GM19467 (cell line): ENCODE data around the gene DNAJC21.

Source experiments
- ATAC-seq: cut with Tn5 transposase; IDR thresholded peaks from one replicate; pipeline ENCODE4 v1.9.1; 2021; ENCODE audit warnings: mild to moderate bottlenecking, moderate library complexity; ENCODE audit not compliant: unreplicated experiment

The DNAJC21 gene

DNA sequence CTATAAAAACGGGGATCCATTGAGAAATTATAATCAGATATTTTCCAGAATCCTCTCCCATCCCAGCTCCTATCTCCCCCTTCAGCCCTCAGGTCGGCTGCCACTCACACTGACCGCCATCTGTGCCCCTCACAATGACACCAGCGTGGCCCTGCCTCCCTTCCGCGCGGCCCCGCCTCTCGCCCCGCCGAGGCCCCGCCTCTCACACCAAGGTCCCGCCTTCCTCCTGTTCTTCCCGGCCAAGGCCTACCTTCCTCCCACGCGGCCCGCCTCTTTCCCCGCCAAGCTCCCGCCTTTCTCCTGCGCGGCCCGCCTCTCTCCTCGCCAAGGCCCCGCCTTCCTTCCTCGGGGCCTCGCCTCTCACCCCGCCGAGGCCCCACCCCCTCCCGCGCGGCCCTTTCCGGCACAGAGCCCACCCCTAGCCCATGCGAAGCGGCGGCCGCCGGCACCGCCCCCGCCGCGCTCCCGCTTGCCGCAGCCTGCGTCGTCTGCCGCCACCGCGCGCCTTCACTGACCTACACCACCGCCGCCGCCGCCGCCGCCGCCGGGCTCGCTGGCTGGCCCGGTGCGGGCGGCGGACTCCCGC is at the start of gene DNAJC21:
Gene DNAJC21, plus strand, starts transcription at position 426 of the 586 bp plus-strand sequence. CDS start 261 bp downstream, outside the sequence.
- ATAC-seq: peak; percentile 86

DNA sequence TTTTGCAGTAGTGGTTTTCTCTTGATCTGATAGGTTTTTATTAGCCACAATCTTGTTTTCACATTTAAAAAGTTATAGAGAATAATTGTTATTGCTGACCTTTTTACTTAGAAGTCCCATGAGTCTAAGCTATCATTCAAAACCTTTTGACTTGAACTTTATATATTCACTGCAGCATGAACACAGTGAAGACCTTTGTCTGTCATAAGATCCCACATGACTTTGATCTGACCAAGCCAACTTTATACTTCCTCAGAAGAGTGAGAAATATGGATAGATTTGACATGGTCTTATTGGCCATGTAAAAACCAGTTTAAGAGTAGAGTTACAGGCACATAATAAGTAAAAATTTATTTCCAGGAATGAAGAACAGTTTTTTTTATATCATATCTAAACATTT is 48.1 kb upstream of the DNAJC21 start:
- no peak for ATAC-seq

DNA sequence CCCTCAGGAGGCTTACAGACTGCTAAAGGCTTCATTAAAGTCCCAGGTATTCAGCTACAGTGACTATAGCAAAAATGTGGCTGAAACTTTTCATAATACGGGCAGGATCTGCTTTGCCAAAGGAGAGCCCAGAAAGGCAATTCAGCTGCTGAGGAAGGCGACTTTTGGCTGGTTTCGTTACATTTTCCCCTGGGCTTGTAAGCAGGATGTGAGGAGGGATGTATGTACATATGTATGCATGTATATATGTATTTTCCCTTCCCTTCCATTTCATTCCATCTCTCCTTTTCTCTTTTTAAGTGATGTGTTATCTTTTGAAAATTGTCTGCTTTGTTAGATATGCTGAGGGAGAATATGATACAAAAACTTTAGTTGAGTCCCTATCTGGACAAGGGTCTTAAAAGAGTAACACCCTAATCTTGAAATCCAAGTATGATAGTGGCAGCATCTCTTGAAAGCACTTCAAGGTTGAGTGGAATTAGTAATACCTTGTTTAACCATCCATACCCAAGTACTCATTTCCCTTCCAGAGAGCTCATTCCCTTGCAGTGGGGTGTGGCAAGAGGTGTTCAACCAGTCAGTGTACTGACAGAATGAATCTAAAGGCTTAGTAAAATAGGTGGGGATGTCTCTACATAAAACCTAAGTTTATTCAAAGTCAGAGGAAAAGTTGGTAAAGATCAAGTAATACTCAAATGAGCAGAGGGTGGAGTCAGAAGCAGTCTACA is 42.8 kb upstream of the DNAJC21 start:
- ATAC-seq: no peak

DNA sequence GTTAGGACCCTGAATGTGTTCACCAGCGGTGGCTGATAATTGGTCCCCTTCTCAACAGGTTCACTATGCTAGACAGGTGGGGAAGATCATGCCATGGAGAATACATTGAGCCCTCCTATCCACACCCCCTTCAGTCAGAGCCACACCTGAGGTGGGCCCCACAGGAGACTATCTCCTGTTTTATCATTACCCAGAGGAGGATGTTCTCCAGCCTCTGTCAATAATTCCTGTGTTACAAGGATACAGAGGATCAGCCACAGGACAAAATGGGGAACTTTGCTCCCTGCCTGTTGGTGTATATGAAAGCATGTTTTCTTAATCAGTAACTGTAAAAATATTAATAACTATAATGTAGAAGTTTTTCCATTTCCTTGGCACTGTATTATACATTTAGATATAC is 40.0 kb upstream of the DNAJC21 start:
- no peak for ATAC-seq

DNA sequence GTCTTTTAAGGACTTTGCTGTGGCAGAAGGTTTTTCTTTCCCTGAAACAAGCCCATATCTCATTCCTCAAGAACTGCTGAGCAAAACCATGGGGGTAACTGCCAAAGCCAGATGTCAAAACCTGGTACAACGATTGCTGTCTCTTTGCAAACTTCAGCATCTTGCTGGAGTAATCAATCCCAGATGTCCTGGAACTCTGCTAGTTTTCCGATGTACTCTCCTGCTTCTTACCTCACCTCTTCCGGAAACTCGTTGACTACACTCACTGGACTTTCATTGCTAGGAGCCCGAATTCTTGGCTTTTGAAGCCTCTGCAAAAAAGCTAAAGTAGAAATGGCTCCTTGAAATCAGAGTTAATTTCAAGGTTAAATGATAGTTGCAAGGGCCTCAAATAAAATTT is 37.4 kb upstream of the DNAJC21 start:
- no peak for ATAC-seq

DNA sequence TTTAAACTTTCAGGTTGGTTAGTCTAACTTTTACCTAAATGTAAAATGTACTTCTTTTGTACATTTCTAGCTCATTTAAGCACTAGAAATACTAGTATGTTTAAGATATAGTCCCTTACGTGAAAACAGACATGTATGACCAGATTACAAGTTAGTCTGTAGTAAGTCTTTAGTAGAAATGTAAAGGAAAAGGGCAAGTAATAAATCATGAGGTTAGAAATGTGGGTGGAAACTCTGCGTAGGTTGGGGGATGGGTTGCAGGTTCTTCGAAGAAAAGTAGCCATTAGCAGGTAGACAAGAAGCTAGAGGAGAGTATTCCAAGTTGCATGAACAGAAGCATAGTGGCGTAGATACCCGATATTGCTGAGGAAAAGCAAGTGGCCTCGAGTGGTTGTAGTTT is 36.9 kb upstream of the DNAJC21 start:
- ATAC-seq: no peak

DNA sequence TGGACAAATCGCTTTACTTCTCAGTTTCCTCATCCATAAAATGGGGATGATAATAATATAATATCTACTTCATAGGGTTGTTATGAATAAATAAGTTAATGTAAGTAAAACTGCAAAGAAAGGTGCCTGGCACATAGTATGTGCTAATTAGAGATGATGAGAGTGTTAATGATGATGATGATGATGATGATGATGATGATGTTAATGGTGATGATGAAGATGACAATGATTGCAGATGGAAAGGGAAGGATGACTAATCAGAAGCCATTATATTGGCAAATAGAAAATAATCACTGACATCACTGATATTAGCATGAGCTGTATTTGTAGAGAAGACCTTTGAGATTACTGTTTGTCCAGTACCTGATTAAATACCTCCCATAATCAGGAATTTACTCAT is 34.6 kb upstream of the DNAJC21 start:
- no peak for ATAC-seq

DNA sequence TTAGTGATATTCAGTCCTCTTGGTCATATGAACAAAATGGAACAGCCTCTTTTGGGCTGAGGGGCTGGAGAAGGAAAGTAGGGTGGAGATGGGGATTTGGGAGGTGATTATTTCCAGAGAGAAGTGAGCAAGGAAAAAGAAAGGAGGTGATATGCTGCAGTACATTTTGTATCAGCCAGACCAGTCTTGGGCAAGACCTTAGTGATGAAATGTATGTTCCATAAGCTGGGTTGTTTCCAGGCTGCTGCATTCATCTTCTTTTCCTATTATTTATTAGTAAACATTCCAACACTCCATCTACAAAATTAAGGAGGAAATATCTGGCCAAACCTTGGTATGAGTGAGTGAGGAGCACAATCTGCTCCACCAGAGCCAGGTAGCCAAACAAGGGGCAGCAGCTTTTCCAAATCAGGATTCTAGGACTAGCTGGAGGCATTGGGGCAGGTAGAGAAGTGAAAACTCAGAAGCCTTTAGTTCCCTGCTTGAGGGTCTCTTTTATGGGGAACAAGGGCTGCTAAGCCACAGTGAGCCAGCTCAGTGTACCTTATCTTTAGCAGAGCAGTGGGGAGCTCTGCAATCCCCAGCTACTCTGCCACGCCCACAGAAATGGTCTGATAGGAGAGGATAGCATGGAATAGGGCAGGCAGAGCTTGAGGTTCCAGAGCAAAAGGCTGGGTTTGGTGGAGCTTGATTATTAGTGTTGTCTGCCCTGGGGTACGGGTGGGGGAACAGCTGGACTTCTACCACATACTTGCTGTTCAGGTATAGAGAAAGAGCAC is 33.5 kb upstream of the DNAJC21 start:
- ATAC-seq: no peak

DNA sequence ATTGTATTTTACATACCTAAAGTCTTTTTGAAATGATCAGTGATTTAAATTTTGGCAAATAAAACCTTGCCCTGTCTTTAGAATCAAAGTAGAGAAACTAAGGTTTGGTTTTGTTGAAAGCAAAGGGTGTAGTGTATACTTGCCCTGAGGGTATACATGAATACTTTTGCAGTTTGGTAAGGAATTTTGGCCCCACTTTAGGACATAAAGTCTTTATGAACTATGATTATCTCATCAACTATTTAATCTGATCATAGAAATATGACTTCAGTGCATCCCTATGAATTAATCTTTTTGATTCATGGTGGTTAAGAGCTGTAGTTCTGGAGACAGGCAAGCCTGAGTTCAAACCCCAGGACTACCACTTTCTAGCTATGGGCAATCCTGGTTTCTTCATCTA is 31.7 kb upstream of the DNAJC21 start:
- ATAC-seq: no peak

DNA sequence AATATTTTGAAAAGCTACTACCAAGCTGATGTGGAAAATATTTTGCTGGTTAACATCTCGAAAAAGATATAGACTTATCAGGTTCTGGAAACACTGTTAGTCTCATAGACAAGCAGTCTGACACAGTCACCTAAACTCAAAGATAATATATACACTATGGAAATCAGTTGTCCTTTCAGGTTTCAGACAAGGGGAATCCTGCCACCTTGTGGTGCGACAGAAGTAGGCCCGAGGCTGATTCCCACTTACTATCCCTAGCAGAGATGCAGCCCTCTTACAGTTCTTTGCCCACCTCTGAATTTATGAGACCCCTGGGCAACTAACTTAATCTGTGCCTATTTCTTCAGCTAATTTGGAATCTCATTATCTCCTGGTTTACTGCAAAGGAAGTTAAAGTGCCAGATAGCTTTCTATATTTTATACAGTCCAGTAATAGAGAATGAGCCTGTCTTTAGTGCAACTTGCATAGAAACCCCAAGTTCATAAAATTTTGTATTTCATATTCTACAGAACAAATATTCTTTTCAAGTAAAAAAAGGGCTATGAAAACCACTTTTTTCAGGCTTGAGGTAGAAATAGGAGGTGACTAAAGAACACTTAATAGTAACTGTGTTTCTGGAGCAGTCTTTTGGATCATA is 31.0 kb upstream of the DNAJC21 start:
- ATAC-seq: peak; percentile 92

DNA sequence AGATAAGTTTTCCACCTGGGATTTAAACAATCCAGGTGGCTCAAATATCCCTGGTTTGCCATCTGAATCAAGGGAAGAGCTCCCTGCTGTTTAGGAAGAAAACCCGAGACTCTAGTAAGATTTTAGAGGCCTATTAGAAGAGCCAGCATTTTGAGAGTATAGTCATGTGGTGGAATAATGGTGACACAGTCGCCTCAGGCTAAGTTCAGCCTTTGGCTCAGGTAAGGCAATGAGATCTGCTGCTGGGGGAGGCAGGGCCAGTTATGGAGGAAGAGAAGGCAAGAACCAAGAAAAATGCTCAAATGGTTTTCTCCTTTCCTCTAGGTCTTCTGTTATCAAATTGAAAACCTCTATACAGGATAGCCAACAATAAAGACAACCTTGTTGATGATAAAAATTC is 30.3 kb upstream of the DNAJC21 start:
- ATAC-seq: no peak

DNA sequence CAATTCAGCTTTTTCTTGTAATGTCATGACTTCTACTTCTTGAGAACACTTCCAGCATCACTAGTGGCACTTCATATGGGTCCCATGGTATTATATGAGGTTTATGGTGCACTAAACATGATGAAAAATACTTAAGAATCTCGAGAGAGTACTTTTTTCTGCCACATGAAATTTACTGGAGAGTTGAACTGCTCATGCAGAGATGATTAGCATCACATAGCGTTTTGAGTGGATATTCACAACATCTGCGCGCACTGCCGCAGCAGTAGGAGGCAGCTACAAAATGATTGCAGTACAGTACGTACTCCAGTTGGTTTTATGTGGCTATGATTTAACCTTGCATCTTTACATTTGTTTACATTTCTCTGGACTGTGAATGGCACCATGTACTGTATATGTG is 28.7 kb upstream of the DNAJC21 start:
- no peak for ATAC-seq

DNA sequence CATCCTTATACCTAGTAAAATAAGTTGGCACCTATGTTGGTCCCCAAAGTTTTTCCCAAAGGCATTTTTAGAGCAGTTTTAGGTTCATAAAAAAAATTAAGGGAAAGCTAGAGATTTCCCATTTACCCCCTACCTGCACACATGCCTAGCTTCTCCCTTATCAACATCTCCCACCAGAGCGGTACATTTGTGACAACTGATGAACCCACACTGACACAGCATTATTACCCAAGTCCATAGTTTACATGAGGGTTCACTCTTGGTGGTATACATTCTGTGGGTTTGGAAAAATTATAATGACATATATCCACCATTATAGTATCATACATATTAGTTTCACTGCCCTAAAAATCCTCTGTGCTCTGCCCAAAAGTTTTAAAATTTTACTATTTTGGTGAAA is 26.1 kb upstream of the DNAJC21 start:
- no peak for ATAC-seq

DNA sequence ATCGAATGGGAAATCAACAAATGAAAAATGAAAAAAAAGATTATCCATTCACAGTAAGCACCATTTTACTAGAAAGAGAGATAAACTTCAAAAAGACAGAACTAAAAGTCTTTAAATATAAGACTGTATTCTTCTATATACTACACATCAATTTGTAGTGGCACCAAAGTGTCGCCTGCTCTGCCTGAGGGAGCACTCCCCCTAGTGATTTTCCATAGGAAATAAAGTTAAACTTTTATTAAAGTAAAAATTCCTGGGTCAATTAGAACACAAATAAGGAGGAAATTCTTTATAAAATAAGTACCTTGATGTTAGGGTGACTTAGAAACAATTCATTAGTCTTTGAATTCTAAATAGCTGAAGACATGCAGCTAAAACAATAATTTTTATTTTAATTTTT is 23.8 kb upstream of the DNAJC21 start:
- no peak for ATAC-seq

DNA sequence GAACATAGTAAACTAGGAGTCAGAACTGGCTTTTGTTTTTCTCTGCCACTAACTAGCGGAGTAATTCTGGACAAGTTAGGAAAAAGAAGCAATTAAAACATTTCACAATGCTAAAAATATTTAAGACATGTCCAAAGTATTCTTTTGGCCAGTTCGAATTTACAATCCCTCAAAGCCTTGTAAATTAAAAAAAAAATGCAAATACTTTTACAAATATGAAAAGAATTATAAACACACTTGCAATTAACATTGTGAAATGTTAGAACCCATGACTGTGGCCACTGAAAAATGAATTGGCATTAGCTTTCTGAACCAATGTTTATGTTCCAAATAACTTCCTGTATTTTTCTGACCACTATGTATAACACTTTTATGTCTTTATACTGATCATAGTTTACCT is 16.3 kb upstream of the DNAJC21 start:
- no peak for ATAC-seq

DNA sequence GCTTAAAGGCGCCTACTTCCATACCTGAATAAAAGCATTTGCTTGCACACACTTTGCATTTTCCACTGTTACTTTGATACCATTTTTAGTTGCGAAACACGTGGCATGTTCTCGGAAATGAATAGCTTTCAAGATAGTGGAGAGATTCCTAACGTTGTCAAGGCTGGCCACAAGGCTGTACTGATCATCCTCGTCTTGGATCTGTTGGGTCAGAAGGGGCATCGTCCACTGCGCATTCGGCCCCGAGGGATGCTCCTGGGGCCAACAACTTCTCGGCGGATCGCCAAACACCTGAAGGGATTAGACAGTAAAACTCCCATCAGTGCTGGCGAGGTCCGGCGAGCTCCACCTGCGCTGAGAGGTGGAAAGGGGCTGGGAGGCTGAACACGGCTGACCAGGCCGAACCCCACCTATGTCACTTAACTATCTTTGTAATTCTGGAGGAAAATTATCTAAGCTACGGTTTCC is 14.7 kb upstream of the DNAJC21 start:
- ATAC-seq: peak; percentile 12

DNA sequence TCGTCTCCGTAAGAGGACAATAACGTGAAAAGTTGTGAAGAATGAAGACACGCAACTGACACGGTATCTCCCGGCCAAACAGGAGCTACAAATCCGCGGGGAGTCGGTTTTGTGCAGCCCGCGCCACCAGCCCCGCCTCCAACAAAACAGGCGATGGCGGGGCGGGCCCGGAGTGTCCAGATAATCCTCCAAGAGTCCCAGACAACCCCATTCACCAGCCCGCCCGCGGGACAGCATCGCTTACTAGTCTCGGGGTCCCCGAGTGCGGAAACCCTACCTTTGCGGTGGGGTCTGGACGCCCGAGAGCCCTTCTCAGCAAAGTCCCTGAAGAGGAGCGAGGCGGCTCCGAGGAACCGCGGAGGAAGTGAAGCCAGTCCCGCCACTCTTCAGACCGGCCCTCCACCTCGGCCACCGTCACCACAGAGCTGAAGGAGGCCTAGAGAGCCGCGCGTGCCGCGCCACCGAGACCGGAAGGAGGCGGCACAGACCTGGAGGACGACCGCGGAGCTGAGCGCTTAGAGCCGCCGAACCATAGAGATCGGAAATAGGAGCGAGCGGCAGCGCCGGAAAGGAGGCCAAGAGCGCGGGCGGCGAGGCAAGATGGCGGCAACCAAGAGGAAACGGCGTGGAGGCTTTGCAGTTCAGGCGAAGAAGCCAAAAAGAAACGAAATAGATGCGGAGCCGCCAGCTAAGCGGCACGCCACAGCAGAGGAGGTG is 14.1 kb upstream of the DNAJC21 start, which contains the start of the genes BRIX1 and RAD1:
Gene BRIX1, plus strand, starts transcription at position 573 of the 717 bp plus-strand sequence. Its CDS starts 28 bp downstream, at position 601.
Gene RAD1, minus strand, starts transcription at position 366 of the 717 bp plus-strand sequence. CDS start 612 bp downstream, outside the sequence.
- peak; percentile 99 for ATAC-seq

DNA sequence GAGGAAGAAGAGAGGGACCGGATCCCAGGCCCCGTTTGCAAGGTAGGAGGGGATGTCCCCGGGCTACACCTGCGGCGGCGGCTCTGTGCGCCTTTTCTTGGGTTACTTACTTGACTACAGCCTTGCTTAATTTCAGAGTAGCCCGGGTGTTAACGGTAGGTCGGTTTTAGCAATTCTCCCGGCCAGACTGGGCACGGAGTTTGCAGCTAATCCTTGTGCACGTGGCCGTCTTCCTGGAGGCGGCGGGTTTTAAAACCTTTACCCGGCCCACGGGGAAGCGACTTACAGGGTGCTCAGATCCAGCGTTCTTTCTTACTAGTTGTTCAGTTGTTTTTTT is 13.5 kb upstream of the DNAJC21 start:
- ATAC-seq: peak; percentile 11

DNA sequence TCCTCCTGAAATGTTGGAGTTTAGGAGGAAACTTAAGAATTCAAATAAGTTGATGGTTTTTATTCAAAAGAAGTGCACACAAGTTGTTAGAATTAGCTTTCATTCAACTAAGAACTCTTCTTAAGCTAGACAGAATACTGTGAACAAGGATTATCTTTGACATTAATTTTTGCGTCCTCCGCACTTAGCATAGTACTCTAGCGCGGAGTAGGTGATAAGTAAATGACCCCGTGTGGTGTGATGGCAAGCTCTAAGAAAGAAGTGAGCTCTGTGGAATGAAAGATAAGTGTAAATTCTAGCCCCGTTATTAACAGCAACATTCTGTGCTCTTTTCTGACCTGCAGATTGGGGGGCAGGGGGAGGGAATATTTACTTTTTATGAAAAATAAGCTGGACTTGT is 12.8 kb upstream of the DNAJC21 start:
- ATAC-seq: no peak

DNA sequence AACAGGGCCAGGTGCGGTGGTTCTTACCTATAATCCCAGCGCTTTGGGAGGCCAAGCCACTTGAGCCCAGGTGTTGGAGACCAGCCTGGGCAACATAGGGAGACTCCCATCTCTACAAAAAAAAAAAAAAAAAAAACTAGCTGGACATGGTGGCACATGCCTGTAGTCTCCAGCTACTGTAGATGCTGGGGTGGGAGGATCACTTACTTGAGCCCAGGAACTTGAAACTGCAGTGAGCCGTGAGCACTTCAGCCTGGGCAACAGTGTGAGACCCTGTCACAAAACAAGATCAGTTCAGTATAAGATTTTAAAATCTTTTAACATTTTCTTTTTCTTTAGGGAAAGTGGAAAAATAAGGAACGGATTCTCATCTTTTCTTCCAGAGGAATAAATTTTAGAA is 11.3 kb upstream of the DNAJC21 start:
- ATAC-seq: no peak

DNA sequence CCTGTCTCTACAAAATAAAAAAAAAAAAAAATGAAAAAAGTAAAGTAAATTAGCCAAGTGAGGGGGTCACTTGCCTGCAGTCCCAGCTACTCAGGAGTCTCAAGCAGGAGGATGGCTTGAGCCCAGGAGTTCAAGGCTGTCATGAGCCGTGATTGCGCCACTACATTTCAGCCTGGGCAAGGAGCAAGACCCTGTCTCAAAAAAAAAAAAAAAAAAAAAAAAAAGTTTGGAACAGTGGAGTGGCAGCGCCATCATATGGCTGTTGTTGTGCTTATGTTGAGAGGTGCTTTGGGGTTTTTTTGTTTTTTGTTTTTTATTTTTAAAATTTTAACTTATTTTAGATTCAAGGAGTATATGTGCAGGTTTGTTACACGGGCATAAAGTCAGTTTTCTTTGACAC is 10.3 kb upstream of the DNAJC21 start:
- no peak for ATAC-seq
